Heart right ventricle (tissue), 16 donors: ENCODE data around the gene EXT2. TPM values are rescaled to one million over a fixed set of nuclear protein-coding genes. Genes with fewer than 3 reads are reported as not detected.
A peak's percentile ranks its signal among the peaks of the same experiment; 100 is the strongest.

Experiments
- ATAC-seq, 8 donors: fragments of 200-7000 bp; cut with Tn5 transposase; one replicate each; pipeline ENCODE4 v1.9.1; 2020; ENCODE audit warnings: mild to moderate bottlenecking in 8 of 8, moderate library complexity in 8 of 8, moderate number of reproducible peaks in 1 of 8
- DNase-seq, 2 donors: peaks; one replicate each; pipeline ENCODE4 v3.0.0-alpha.2; 2020
- H3K27ac ChIP-seq, 10 donors: fragments of 200-600 bp; sonication (generic) in 2 of 10; one replicate each; pipeline versions ENCODE4 v1.5.0 to v1.8.0; 2020 to 2022; ENCODE audit warnings: mild to moderate bottlenecking in 3 of 10
- H3K27me3 ChIP-seq, 7 donors: fragments of 200-600 bp; one replicate each; pipeline ENCODE4 v1.8.0; 2021 to 2022; ENCODE audit warnings: mild to moderate bottlenecking in 2 of 7
- H3K36me3 ChIP-seq, 9 donors: fragments of 200-600 bp; sonication (generic) in 1 of 9; one replicate each; pipeline versions ENCODE4 v1.5.0 to v1.8.0; 2020 to 2022; ENCODE audit warnings: mild to moderate bottlenecking in 2 of 9
- H3K4me1 ChIP-seq, 9 donors: fragments of 200-600 bp; sonication (generic) in 1 of 9; one replicate each; pipeline versions ENCODE4 v1.5.0 to v1.8.0; 2020 to 2022; ENCODE audit warnings: mild to moderate bottlenecking in 4 of 9
- H3K4me3 ChIP-seq, 10 donors: fragments of 200-600 bp; sonication (generic) in 2 of 10; one replicate each; pipeline versions ENCODE4 v1.5.0 to v1.8.0; 2020 to 2022; ENCODE audit warnings: mild to moderate bottlenecking in 7 of 10, moderate library complexity in 2 of 10
- H3K9me3 ChIP-seq, 11 donors: fragments of 200-600 bp in 10 of 11; sonication (generic) in 2 of 11; one replicate each; pipeline versions ENCODE4 v1.5.0 to v1.8.0; 2013 to 2022; ENCODE audit warnings: mild to moderate bottlenecking in 2 of 11, control low read depth in 1 of 11, moderate library complexity in 1 of 11
- WGBS, 2 donors: extraction: QIAGEN DNeasy Blood & Tissue Kit; methylation state at CpG; one replicate each; pipeline ENCODE4 v1.1.7; 2013; ENCODE audit warnings: inconsistent platforms in 1 of 2; 5-methylcytosine and 5-hydroxymethylcytosine counted together
- intact Hi-C, 10 donors: fragments of 100-400 bp; cut with DNase I; formaldehyde crosslinking; loops; one replicate each; pipeline versions ENCODE4 v1.11.1 to v1.14.2; 2022
- polyA plus RNA-seq, 2 donors: library from polyadenylated mRNA; stranded (reverse); fragments of 200-250 nt; gene quantifications; one replicate each; pipeline ENCODE4 v1.2.3, GENCODE V29; 2013
- total RNA-seq, 10 donors: library from RNA; stranded (reverse); fragmentation: NEBNext Ultra II Directional in 3 of 10; extraction: Animal tissue kit (Norgen Biotek cat#: 25700) in 3 of 10; gene quantifications; one replicate each; pipeline versions ENCODE4 v1.2.1 to v1.2.4, GENCODE V29; 2021 to 2023
- TF ChIP-seq, protein P1 (sequence below), 9 donors: fragments of 200-600 bp; sonication (generic) in 2 of 9; IDR thresholded peaks; one replicate each; pipeline versions ENCODE4 v1.5.0 to v1.8.0; 2021 to 2022; ENCODE audit warnings: antibody characterized with exemption in 9 of 9, mild to moderate bottlenecking in 5 of 9, moderate library complexity in 1 of 9
- donor health status: Arrhythmogenic right ventricular cardiomyopathy.
- donor health status: ischemic (EF 13 %, LVEDD 7.1; RV severe dilation, severe dysfunction).
- donor health status: healthy with polysubstance abuse.
- donor health status: DM: no; HTN: yes; CAD: no.
- donor health status: DM: no; HTN: no; CAD: no.
- donor health status: ischemic (EF 25% LVEDD 6.9; RV normal size, moderate dysfunction).
- donor health status: ischemic (EF 25% LVEDD 5.7; RV mildly dilated, moderate dysfunction).
- donor health status: healthy.
- donor health status: DM: yes; HTN: yes; CAD: no.
- donor health status: Ischemic cardiomyopathy.
- donor health status: ischemic (EF 35%, LVEDD 5.7; RV mildly dilated, moderate dysfunction).
- donor health status: nonischemic (EF 11% LVEDD 7.7; RV severe dilation, severe dysfunction).
- donor health status: DM: yes; HTN: yes; CAD: no.
- donor health status: PGD.
- donor health status: ischemic (EF 29% LVEDD 5.4; RV normal size, mild dysfunction).
- donor health status: nonischemic (EF 23%, LVEDD 6.1; RV moderate dilation, normal function).

The EXT2 gene
- total and polyA plus RNA-seq, 12 donors = 18.7 to 35.1 (median 28.2) TPM

DNA sequence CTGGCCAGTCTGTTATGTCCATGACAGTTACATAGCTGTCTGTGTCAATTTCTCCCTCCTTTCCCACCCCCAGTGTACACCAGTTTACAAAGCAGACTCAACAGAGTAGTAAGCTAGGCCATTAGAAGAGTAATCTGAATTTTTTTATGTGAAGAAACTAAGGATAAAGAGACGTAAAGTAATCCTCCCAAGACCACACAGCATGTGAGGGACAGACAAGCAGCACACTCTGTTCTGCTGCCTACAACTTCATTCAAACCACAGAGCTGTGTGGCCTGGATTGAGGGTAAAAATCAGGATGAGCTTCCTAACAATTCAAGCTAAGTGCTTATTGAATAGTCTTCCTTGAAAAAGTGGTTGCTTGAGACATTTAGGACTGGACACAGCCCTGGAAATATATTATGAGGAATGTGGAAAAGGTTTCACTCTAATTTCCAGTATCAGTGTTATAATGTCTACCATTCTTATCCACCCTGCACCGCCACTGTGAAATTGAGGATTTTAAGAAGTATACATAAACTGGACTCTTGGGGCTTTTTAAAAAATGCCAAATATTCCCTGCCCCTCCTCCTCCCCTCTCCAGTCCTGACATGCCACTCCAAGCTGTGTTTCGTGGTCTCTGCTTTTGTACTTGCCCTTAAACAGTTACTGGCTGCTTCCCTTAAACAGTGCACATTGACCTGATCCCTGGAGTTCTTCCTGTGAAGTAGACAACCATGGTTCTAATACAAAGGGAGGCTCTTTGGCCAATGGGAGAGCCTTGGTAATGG is 40.9 kb downstream of the EXT2 start:
- Histone ChIP-seq H3K36me3 (peaks cover 0 to 49% (median 5%) of the 10 kb centered on the region in 9 donors), H3K4me3 (no peak overlapping the region), H3K4me1 (peaks cover 6 to 38% (median 19%) of the 10 kb centered on the region in 9 donors), H3K27me3 (no peaks in the 10 kb centered on the region), H3K27ac (no peak overlapping the region), H3K9me3 (no peaks in the 10 kb centered on the region)
- WGBS, 2 donors = 81 to 88% methylated on average over 3 of the region's 3 CpGs
- TF ChIP-seq, protein P1, sequence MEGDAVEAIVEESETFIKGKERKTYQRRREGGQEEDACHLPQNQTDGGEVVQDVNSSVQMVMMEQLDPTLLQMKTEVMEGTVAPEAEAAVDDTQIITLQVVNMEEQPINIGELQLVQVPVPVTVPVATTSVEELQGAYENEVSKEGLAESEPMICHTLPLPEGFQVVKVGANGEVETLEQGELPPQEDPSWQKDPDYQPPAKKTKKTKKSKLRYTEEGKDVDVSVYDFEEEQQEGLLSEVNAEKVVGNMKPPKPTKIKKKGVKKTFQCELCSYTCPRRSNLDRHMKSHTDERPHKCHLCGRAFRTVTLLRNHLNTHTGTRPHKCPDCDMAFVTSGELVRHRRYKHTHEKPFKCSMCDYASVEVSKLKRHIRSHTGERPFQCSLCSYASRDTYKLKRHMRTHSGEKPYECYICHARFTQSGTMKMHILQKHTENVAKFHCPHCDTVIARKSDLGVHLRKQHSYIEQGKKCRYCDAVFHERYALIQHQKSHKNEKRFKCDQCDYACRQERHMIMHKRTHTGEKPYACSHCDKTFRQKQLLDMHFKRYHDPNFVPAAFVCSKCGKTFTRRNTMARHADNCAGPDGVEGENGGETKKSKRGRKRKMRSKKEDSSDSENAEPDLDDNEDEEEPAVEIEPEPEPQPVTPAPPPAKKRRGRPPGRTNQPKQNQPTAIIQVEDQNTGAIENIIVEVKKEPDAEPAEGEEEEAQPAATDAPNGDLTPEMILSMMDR (IDR thresholded peaks at IDR 0.05) = no peak
- intact Hi-C loops = loop anchor here in 7 of 10 donors (10.0 kb wide), 3 partner anchors 118 to 398 kb away; no protein-coding TSS in a partner anchor
- no peak for ATAC-seq
- DNase-seq = no peak

DNA sequence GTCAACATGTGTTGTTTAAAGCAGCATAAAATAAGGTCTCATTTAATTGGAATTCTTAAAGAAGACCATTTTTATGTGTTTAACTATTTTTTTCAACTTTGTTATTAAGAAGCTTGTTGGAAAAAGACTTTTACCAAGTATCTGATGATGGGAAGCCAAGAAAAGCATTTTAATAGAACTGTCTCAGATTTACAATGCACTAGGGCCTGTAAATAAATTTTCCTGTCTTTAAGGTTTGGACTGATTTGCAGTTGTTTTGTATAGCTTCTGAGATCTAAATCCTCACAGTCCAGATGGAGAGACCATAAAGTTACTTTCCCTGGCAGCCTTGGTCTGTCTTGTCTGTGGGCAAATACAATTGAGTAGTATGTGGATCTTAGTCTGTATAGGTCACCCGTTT is 41.6 kb downstream of the EXT2 start:
- peaks cover 0 to 42% (median 0%) of the 10 kb centered on the region in 9 donors for H3K36me3 ChIP-seq
- no peak overlapping the region for H3K4me3 ChIP-seq
- ATAC-seq = no peak
- TF ChIP-seq, protein P1 (IDR thresholded peaks at IDR 0.05) = no peak
- H3K4me1 ChIP-seq = peaks cover 6 to 42% (median 21%) of the 10 kb centered on the region in 9 donors
- intact Hi-C loops = loop anchor here in 7 of 10 donors (10.0 kb wide), 3 partner anchors 118 to 398 kb away; no protein-coding TSS in a partner anchor
- no peaks in the 10 kb centered on the region for H3K27me3 ChIP-seq
- DNase-seq = no peak
- 85 to 89% methylated on average over 1 of the region's 1 CpG for WGBS, 2 donors
- H3K9me3 ChIP-seq = no peaks in the 10 kb centered on the region
- H3K27ac ChIP-seq = no peak overlapping the region

DNA sequence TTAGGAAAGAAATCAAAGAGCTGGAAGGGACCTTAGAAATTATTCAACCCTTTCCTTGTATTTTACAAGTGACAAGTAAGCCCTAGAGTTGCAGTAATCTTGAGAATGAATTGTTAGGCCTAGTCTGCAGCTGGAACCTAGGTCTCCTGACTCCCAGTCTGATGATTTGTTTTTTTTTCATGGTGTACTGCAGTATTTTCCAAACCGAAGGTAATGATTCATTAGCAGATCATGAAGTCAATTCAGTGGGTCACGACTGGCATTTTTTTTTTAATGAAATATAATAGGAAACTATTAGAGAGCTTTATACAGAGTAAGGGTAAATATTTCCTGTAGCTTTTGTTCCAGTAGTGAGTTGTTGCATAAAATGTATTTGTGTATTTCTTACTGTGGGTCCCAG is 42.8 kb downstream of the EXT2 start:
- H3K4me3 ChIP-seq = no peak overlapping the region
- ATAC-seq = no peak
- H3K27me3 ChIP-seq = no peaks in the 10 kb centered on the region
- intact Hi-C loops = loop anchor here in 7 of 10 donors (10.0 kb wide), 3 partner anchors 117 to 397 kb away; no protein-coding TSS in a partner anchor
- H3K27ac ChIP-seq = peak overlapping the region in 1 of 10 donors; percentile 15
- H3K4me1 ChIP-seq = peaks cover 6 to 54% (median 28%) of the 10 kb centered on the region in 9 donors
- TF ChIP-seq, protein P1 (IDR thresholded peaks at IDR 0.05) = no peak
- H3K9me3 ChIP-seq = no peaks in the 10 kb centered on the region
- 76 to 94% methylated on average over 2 of the region's 2 CpGs for whole genome bisulfite sequencing, 2 donors
- DNase-seq = no peak
- H3K36me3 ChIP-seq = peaks cover 0 to 32% (median 0%) of the 10 kb centered on the region in 9 donors

DNA sequence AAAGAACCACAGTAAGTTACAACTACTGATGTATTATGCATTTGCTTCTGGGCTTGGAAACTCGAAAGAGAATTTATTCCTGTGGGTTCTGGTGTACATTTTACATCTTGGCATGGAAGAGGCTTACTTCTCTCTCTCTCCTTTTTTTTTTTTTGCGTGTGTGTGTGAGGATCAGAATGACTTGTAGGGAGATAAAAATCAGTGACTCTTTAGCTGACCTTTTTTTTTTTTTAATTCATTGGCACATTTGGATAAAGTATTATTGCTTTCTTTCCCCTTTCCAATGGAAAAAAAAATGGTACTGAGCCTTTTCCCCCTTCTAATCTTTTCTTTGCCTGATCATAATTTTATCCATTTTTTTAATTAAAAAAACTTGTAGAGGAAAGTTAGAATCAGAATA is 43.5 kb downstream of the EXT2 start:
- Histone ChIP-seq H3K27ac (peak overlapping the region in 7 of 10 donors; percentile 24 to 86 (median 67)), H3K4me3 (no peak overlapping the region), H3K4me1 (peaks cover 6 to 56% (median 29%) of the 10 kb centered on the region in 9 donors), H3K36me3 (peaks cover 0 to 30% (median 0%) of the 10 kb centered on the region in 9 donors), H3K27me3 (no peaks in the 10 kb centered on the region), H3K9me3 (no peaks in the 10 kb centered on the region)
- no peak for ATAC-seq
- WGBS, 2 donors = 65 to 71% methylated on average over 2 of the region's 2 CpGs
- TF ChIP-seq, protein P1 (IDR thresholded peaks at IDR 0.05) = no peak
- DNase-seq = no peak
- intact Hi-C loops = loop anchor here in 7 of 10 donors (10.0 kb wide), 3 partner anchors 116 to 396 kb away; no protein-coding TSS in a partner anchor
